CD4-positive, CD25-positive, alpha-beta regulatory T cell (primary cell): Measurements from ENCODE around the gene ACLY. TPM values are rescaled to one million over a fixed set of nuclear protein-coding genes. Genes with fewer than 3 reads are reported as not detected.
"Not testable (repeated sequence)": the region's sequence is repeated elsewhere in the genome, so short reads cannot be mapped to it uniquely, and the experiment has no call there.

Experiments
- ATAC-seq, 2 donors: fragments of 150-1000 bp; cut with Tn5 transposase; one replicate each; pipeline ENCODE4 v1.10.0; 2021; ENCODE audit warnings: low read depth in 2 of 2, moderate number of reproducible peaks in 2 of 2, moderate library complexity in 1 of 2
- DNase-seq, 3 donors: peaks; one replicate each; pipeline versions ENCODE4 v3.0.0 to v3.0.0-alpha.2; 2012 to 2022; ENCODE audit warnings: mixed read lengths in 1 of 3
- H3K27ac ChIP-seq: one replicate; pipeline ENCODE4 v1.7.0; 2013; ENCODE audit warnings: mild to moderate bottlenecking, low read length; ENCODE audit not compliant: insufficient read depth, poor library complexity, severe bottlenecking
- H3K27me3 ChIP-seq: one replicate; pipeline ENCODE4 v1.7.0; 2013; ENCODE audit warnings: low read length; ENCODE audit not compliant: control insufficient read depth, insufficient read depth
- H3K36me3 ChIP-seq: one replicate; pipeline ENCODE4 v1.7.0; 2013; ENCODE audit warnings: mild to moderate bottlenecking, low read length, moderate library complexity; ENCODE audit not compliant: control insufficient read depth, insufficient read depth
- H3K4me1 ChIP-seq: 2 replicates; pipeline ENCODE4 v1.7.0; 2013; ENCODE audit warnings: mild to moderate bottlenecking, low read length; ENCODE audit not compliant: insufficient read depth, control insufficient read depth, poor library complexity, severe bottlenecking
- H3K4me3 ChIP-seq: one replicate; pipeline ENCODE4 v1.7.0; 2013; ENCODE audit warnings: low read depth, mild to moderate bottlenecking, low read length, moderate library complexity
- H3K9me3 ChIP-seq, 2 experiments: 1 replicate in 1 of 2; 2 replicates in 1 of 2; pipeline ENCODE4 v1.7.0; 2013; ENCODE audit warnings: low read length in 2 of 2, mild to moderate bottlenecking in 1 of 2, moderate library complexity in 1 of 2; ENCODE audit not compliant: control insufficient read depth in 2 of 2
- H3K27ac Mint-ChIP-seq, 3 donors: one replicate each; pipeline ENCODE4 v1.8.0; 2020 to 2022; ENCODE audit warnings: mild to moderate bottlenecking in 3 of 3, mixed read lengths in 3 of 3, moderate library complexity in 2 of 3
- H3K27me3 Mint-ChIP-seq: one replicate; pipeline ENCODE4 v1.8.0; 2022; ENCODE audit warnings: mild to moderate bottlenecking, mixed read lengths
- H3K36me3 Mint-ChIP-seq: one replicate; pipeline ENCODE4 v1.8.0; 2020; ENCODE audit warnings: mixed read lengths
- H3K4me1 Mint-ChIP-seq, 4 donors: one replicate each; pipeline ENCODE4 v1.8.0; 2020 to 2022; ENCODE audit warnings: mixed read lengths in 4 of 4, mild to moderate bottlenecking in 1 of 4
- H3K4me3 Mint-ChIP-seq, 4 donors: one replicate each; pipeline ENCODE4 v1.8.0; 2020 to 2022; ENCODE audit warnings: mild to moderate bottlenecking in 4 of 4, mixed read lengths in 4 of 4, moderate library complexity in 3 of 4
- H3K9me3 Mint-ChIP-seq, 7 donors: one replicate each; pipeline ENCODE4 v1.8.0; 2020 to 2022; ENCODE audit warnings: mixed read lengths in 7 of 7, mild to moderate bottlenecking in 3 of 7, moderate library complexity in 2 of 7
- polyA plus RNA-seq, 4 donors: library from polyadenylated mRNA; unstranded; fragments of 300-500 nt; fragmentation: Illumina TruSeq; gene quantifications; one replicate each; pipeline ENCODE4 v1.2.3, GENCODE V29; 2021
- total RNA-seq: library from RNA; stranded (reverse); gene quantifications from one replicate; pipeline ENCODE4 v1.2.3, GENCODE V29; 2022

The ACLY gene
- total and polyA plus RNA-seq, 5 donors from 2014 or later: 50.3 to 76.3 (median 56.7) TPM

- H3K4me1 ChIP-seq, H3K36me3 ChIP-seq, ATAC-seq, H3K27ac ChIP-seq, H3K27me3 ChIP-seq, H3K27ac Mint-ChIP-seq, H3K27me3 Mint-ChIP-seq, DNase-seq, H3K4me3 Mint-ChIP-seq, H3K9me3 ChIP-seq, H3K4me3 ChIP-seq, H3K9me3 Mint-ChIP-seq: not testable (repeated sequence)
- H3K36me3 Mint-ChIP-seq: peaks cover 13% of the 10 kb centered on the region
- peaks cover 5 to 13% (median 5%) of the 10 kb centered on the region in 4 donors for H3K4me1 Mint-ChIP-seq
These were observed 88.8 kb downstream of the ACLY start for GRCh38 chr17:41829961-41830360.

- Mint-ChIP-seq H3K4me3 (no peak overlapping the region), H3K9me3 (no peaks in the 10 kb centered on the region), H3K27ac (peak overlapping the region in 1 of 3 donors; percentile 76), H3K36me3 (peaks cover under 1% of the 10 kb centered on the region), H3K27me3 (no peaks in the 10 kb centered on the region), H3K4me1 (no peaks in the 10 kb centered on the region)
- H3K36me3 ChIP-seq: peaks cover 2% of the 10 kb centered on the region
- no peak overlapping the region for H3K4me3 ChIP-seq
- no peaks in the 10 kb centered on the region for H3K4me1 ChIP-seq
- H3K27ac ChIP-seq: no peak overlapping the region
- no peaks in the 10 kb centered on the region for H3K27me3 ChIP-seq
- DNase-seq (no peak), ATAC-seq (no peak)
- H3K9me3 ChIP-seq: no peaks in the 10 kb centered on the region
These were observed 93.4 kb downstream of the ACLY start for GRCh38 chr17:41825175-41825845.

- Mint-ChIP-seq H3K4me3 (no peak overlapping the region), H3K36me3 (no peaks in the 10 kb centered on the region), H3K9me3 (no peaks in the 10 kb centered on the region), H3K4me1 (no peaks in the 10 kb centered on the region), H3K27ac (no peak overlapping the region), H3K27me3 (no peaks in the 10 kb centered on the region)
- ATAC-seq (no peak), DNase-seq (no peak)
- Histone ChIP-seq H3K4me3 (no peak overlapping the region), H3K9me3 (no peaks in the 10 kb centered on the region), H3K27ac (no peak overlapping the region), H3K4me1 (no peaks in the 10 kb centered on the region), H3K36me3 (peaks cover 2% of the 10 kb centered on the region), H3K27me3 (no peaks in the 10 kb centered on the region)
These were observed 94.7 kb downstream of the ACLY start for GRCh38 chr17:41824086-41824485.

- DNase-seq (no peak), ATAC-seq (no peak)
- no peak overlapping the region for H3K4me3 Mint-ChIP-seq
- no peak overlapping the region for H3K27ac Mint-ChIP-seq
- Histone ChIP-seq H3K4me1 (no peaks in the 10 kb centered on the region), H3K36me3 (peaks cover 2% of the 10 kb centered on the region), H3K27me3 (no peaks in the 10 kb centered on the region), H3K4me3 (no peak overlapping the region), H3K27ac (no peak overlapping the region), H3K9me3 (no peaks in the 10 kb centered on the region)
- no peaks in the 10 kb centered on the region for H3K4me1 Mint-ChIP-seq
- H3K36me3 Mint-ChIP-seq: no peaks in the 10 kb centered on the region
- H3K27me3 Mint-ChIP-seq: no peaks in the 10 kb centered on the region
- H3K9me3 Mint-ChIP-seq: no peaks in the 10 kb centered on the region
These were observed 95.2 kb downstream of the ACLY start for GRCh38 chr17:41823580-41823979.

DNA sequence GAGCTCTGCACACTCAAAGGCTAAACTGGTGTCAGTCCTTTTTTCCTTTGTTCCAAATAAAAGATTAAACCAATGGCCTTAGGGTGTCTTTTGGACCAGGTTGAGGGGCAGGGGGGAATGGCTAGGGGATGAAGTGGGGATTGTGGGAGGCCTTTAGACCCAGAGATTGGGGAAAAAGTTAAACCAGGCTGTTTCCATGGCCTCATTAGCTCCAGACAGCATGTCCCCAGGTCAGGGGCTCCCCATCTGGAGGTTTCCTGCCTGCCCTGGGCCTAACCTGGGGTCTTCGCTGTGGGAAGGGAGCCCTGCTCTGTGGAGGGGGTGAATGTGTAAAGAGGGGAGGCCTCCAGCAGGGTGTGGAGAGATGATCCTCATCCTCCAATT is 95.6 kb downstream of the ACLY start:
- Mint-ChIP-seq H3K36me3 (no peaks in the 10 kb centered on the region), H3K27me3 (no peaks in the 10 kb centered on the region), H3K27ac (no peak overlapping the region), H3K4me3 (no peak overlapping the region), H3K4me1 (no peaks in the 10 kb centered on the region), H3K9me3 (no peaks in the 10 kb centered on the region)
- ATAC-seq (no peak), DNase-seq (no peak)
- Histone ChIP-seq H3K4me3 (no peak overlapping the region), H3K4me1 (no peaks in the 10 kb centered on the region), H3K27ac (no peak overlapping the region), H3K27me3 (no peaks in the 10 kb centered on the region), H3K36me3 (peaks cover 2% of the 10 kb centered on the region), H3K9me3 (no peaks in the 10 kb centered on the region)

DNA sequence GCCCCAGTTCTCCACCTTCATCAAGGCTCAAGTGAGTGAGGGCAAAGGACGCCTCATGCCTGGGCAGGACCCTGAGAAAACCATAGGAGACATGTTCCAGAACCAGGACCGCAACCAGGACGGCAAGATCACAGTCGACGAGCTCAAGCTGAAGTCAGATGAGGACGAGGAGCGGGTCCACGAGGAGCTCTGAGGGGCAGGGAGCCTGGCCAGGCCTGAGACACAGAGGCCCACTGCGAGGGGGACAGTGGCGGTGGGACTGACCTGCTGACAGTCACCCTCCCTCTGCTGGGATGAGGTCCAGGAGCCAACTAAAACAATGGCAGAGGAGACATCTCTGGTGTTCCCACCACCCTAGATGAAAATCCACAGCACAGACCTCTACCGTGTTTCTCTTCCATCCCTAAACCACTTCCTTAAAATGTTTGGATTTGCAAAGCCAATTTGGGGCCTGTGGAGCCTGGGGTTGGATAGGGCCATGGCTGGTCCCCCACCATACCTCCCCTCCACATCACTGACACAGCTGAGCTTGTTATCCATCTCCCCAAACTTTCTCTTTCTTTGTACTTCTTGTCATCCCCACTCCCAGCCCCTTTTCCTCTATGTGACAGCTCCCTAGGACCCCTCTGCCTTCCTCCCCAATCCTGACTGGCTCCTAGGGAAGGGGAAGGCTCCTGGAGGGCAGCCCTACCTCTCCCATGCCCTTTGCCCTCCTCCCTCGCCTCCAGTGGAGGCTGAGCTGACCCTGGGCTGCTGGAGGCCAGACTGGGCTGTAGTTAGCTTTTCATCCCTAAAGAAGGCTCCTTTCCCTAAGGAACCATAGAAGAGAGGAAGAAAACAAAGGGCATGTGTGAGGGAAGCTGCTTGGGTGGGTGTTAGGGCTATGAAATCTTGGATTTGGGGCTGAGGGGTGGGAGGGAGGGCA is 96.3 kb downstream of the ACLY start:
- no peak for DNase-seq
- H3K9me3 Mint-ChIP-seq: no peaks in the 10 kb centered on the region
- Histone ChIP-seq H3K27me3 (no peaks in the 10 kb centered on the region), H3K4me3 (no peak overlapping the region), H3K36me3 (peaks cover 2% of the 10 kb centered on the region), H3K4me1 (no peaks in the 10 kb centered on the region), H3K27ac (no peak overlapping the region), H3K9me3 (no peaks in the 10 kb centered on the region)
- no peak overlapping the region for H3K4me3 Mint-ChIP-seq
- H3K36me3 Mint-ChIP-seq: no peaks in the 10 kb centered on the region
- ATAC-seq: no peak
- H3K27ac Mint-ChIP-seq: no peak overlapping the region
- no peaks in the 10 kb centered on the region for H3K27me3 Mint-ChIP-seq
- H3K4me1 Mint-ChIP-seq: no peaks in the 10 kb centered on the region

GRCh38 chr17:41821776-41822175 is 97.0 kb downstream of the ACLY start:
- H3K4me3 Mint-ChIP-seq: no peak overlapping the region
- H3K27ac Mint-ChIP-seq: no peak overlapping the region
- H3K36me3 ChIP-seq: no peaks in the 10 kb centered on the region
- no peak overlapping the region for H3K27ac ChIP-seq
- no peak overlapping the region for H3K4me3 ChIP-seq
- H3K27me3 ChIP-seq: no peaks in the 10 kb centered on the region
- DNase-seq: no peak
- H3K9me3 ChIP-seq: no peaks in the 10 kb centered on the region
- H3K9me3 Mint-ChIP-seq: no peaks in the 10 kb centered on the region
- no peaks in the 10 kb centered on the region for H3K4me1 ChIP-seq
- H3K36me3 Mint-ChIP-seq: no peaks in the 10 kb centered on the region
- no peaks in the 10 kb centered on the region for H3K4me1 Mint-ChIP-seq
- no peak for ATAC-seq
- H3K27me3 Mint-ChIP-seq: no peaks in the 10 kb centered on the region
